Parathyroid adenoma (tissue), 2 donors: ENCODE results near the gene CCL1.

Source experiments
- H2AFZ ChIP-seq: fragments of 300-600 bp; sonication (generic); one replicate; pipeline ENCODE4 v1.7.0; 2017; ENCODE audit warnings: antibody characterized with exemption, mild to moderate bottlenecking
- H3K27ac ChIP-seq: fragments of 300-600 bp; sonication (generic); one replicate; pipeline ENCODE4 v1.7.0; 2017
- H3K27me3 ChIP-seq: fragments of 300-600 bp; sonication (generic); one replicate; pipeline ENCODE4 v1.7.0; 2017; ENCODE audit warnings: low read length; ENCODE audit not compliant: control insufficient read depth, insufficient read depth
- H3K36me3 ChIP-seq: fragments of 300-600 bp; sonication (generic); one replicate; pipeline ENCODE4 v1.7.0; 2017; ENCODE audit warnings: low read length; ENCODE audit not compliant: control insufficient read depth, insufficient read depth
- H3K4me1 ChIP-seq: fragments of 300-600 bp; sonication (generic); one replicate; pipeline ENCODE4 v1.7.0; 2017; ENCODE audit warnings: control low read depth
- H3K4me2 ChIP-seq: fragments of 300-600 bp; sonication (generic); one replicate; pipeline ENCODE4 v1.7.0; 2017; ENCODE audit warnings: low read length
- H3K4me3 ChIP-seq: fragments of 300-600 bp; sonication (generic); one replicate; pipeline ENCODE4 v1.7.0; 2017; ENCODE audit warnings: low read depth, low read length
- H3K79me2 ChIP-seq: fragments of 300-600 bp; sonication (generic); one replicate; pipeline ENCODE4 v1.7.0; 2017; ENCODE audit warnings: control low read depth
- H3K9ac ChIP-seq: fragments of 300-600 bp; sonication (generic); one replicate; pipeline ENCODE4 v1.7.0; 2017; ENCODE audit warnings: mild to moderate bottlenecking
- H3K9me3 ChIP-seq: fragments of 300-600 bp; sonication (generic); one replicate; pipeline ENCODE4 v1.7.0; 2017; ENCODE audit warnings: low read length; ENCODE audit not compliant: control insufficient read depth
- TF ChIP-seq, protein P1 (sequence below): fragments of 300-600 bp; sonication (generic); IDR thresholded peaks from one replicate; pipeline ENCODE4 v1.7.0; 2017; ENCODE audit warnings: antibody characterized with exemption, mild to moderate bottlenecking
- donor health status: primary hyperparathyroidism.

CCL1 gene

DNA sequence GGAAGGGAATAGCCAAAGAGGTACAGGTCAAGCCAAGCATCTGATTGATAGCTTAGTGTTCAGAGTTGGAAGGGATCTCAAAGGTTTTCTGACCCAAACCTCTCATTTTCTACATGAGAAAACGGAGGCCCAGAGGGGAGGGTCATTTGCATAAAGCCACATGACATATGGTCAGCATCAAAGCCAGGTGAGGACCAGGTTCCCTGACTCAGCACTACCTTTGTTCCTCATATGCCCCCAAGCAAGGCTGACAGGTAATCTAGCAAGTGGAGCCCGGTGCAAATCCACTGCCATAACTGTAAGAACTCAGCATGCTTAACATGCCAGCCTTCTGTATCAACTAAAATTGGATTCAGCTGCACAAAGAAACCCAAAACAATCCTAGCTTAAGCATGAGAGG is 28.2 kb upstream of the CCL1 start:
- H3K4me1 ChIP-seq: no peaks in the 10 kb centered on the region
- no peaks in the 10 kb centered on the region for H3K27me3 ChIP-seq
- H3K9ac ChIP-seq: no peak overlapping the region

DNA sequence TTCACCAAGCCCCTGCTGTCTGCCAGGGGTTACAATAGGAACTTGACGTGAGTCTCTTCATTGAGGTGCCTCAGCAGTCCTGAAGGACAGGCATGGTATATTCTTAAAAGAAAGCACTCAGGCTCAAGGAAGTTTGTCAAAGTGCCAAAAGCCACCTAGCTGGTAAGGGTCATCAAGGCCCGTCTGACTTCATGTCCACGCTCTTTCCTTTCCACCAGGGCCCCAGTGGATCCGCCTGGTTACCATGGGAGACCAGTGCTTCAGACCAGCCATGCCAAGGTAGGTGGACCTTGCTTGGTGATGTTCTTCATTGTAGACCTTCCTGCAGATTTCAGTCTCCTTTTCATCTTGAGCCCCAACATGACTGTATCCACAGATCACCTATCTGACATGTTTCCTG is 27.6 kb upstream of the CCL1 start:
- TF ChIP-seq, protein P1, sequence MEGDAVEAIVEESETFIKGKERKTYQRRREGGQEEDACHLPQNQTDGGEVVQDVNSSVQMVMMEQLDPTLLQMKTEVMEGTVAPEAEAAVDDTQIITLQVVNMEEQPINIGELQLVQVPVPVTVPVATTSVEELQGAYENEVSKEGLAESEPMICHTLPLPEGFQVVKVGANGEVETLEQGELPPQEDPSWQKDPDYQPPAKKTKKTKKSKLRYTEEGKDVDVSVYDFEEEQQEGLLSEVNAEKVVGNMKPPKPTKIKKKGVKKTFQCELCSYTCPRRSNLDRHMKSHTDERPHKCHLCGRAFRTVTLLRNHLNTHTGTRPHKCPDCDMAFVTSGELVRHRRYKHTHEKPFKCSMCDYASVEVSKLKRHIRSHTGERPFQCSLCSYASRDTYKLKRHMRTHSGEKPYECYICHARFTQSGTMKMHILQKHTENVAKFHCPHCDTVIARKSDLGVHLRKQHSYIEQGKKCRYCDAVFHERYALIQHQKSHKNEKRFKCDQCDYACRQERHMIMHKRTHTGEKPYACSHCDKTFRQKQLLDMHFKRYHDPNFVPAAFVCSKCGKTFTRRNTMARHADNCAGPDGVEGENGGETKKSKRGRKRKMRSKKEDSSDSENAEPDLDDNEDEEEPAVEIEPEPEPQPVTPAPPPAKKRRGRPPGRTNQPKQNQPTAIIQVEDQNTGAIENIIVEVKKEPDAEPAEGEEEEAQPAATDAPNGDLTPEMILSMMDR: no peak
- Histone ChIP-seq H3K36me3 (no peaks in the 10 kb centered on the region), H3K9me3 (no peaks in the 10 kb centered on the region), H2AFZ (no peak overlapping the region), H3K27me3 (no peaks in the 10 kb centered on the region), H3K4me3 (no peak overlapping the region), H3K9ac (no peak overlapping the region), H3K27ac (no peak overlapping the region), H3K79me2 (no peaks in the 10 kb centered on the region), H3K4me1 (no peaks in the 10 kb centered on the region), H3K4me2 (no peak overlapping the region)

More for the DNA sequence above, 28.2 kb upstream of the CCL1 start:
- Histone ChIP-seq H3K4me3 (no peak overlapping the region), H2AFZ (no peak overlapping the region), H3K4me2 (no peak overlapping the region), H3K36me3 (no peaks in the 10 kb centered on the region), H3K79me2 (no peaks in the 10 kb centered on the region), H3K9me3 (no peaks in the 10 kb centered on the region), H3K27ac (no peak overlapping the region)
- TF ChIP-seq, protein P1: no peak

DNA sequence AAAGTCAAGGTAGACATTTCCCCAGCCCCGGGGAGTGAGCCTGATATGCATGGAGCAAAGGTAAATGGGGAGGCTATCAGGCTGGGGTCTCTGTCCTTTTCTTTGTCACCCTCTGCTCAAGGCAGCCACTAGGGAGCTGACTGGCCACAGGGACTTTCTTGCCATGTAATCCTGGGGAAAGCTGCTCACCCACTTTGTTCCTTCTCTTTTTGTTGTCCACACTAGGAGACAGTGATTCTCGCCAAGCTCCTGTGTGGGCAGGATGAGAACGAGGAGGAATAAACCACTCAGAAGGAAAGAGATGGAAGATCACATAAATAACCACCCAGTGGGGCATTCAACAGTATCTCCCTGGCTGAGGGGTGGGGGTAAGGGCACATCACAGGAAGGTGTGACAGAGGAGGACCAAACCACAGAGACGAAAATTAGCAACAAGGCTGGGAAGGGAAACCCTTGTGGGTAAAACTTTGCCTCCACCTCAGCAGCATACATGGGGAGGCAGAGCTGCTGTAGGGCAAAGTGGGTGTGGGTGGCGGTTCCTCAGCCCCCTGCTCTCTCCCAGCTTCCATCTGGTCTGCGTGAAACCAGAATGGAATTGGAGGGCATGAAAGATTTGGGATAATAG is 26.2 kb upstream of the CCL1 start:
- Histone ChIP-seq H3K9me3 (no peaks in the 10 kb centered on the region), H3K9ac (no peak overlapping the region), H3K36me3 (no peaks in the 10 kb centered on the region), H3K4me1 (no peaks in the 10 kb centered on the region), H3K27me3 (no peaks in the 10 kb centered on the region), H3K4me3 (no peak overlapping the region), H3K79me2 (no peaks in the 10 kb centered on the region), H2AFZ (no peak overlapping the region), H3K27ac (no peak overlapping the region), H3K4me2 (no peak overlapping the region)
- TF ChIP-seq, protein P1: no peak

DNA sequence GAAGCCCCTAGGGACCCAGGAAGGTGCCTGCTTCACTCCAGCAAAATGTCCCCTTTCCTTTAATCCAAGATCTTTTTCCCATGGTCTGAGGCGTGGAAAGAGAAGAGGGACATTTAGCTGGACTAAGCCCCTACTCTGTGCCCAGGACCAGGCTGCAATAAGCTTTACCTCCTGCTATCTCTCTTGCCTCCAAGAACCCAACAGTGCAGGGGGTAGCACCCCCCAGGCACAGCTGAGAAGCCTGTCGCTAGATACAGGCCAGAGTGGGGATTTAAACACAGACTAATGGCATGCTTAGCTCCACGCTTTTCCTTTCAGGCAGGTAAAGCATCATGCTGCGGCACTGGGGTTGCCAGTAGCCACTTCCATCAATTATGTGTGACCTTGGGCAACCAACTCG is 24.5 kb upstream of the CCL1 start:
- H3K27ac ChIP-seq: no peak overlapping the region
- no peak overlapping the region for H3K4me3 ChIP-seq
- no peaks in the 10 kb centered on the region for H3K36me3 ChIP-seq
- no peak overlapping the region for H3K9ac ChIP-seq
- no peak overlapping the region for H3K4me2 ChIP-seq
- H3K79me2 ChIP-seq: no peaks in the 10 kb centered on the region
- H3K9me3 ChIP-seq: no peaks in the 10 kb centered on the region
- H3K4me1 ChIP-seq: no peaks in the 10 kb centered on the region
- TF ChIP-seq, protein P1: no peak
- no peak overlapping the region for H2AFZ ChIP-seq
- no peaks in the 10 kb centered on the region for H3K27me3 ChIP-seq
